K562 (cell line): Measurements from ENCODE around the gene YARS1. TPM values are rescaled to one million over a fixed set of nuclear protein-coding genes. Genes with fewer than 3 reads are reported as not detected.
A peak's percentile ranks its signal among the peaks of the same experiment; 100 is the strongest.

Experiments
- ARID4B ChIP-seq: sonication (generic); formaldehyde crosslinking; IDR thresholded peaks from 2 replicates; pipeline ENCODE4 v1.8.0; 2022; ENCODE audit warnings: mild to moderate bottlenecking, missing genetic modification reagents
- ILF3 ChIP-seq: fragments of 450-650 bp; IDR thresholded peaks from 2 replicates; pipeline ENCODE4 v1.6.1; 2018; ENCODE audit warnings: antibody characterized with exemption, mild to moderate bottlenecking, moderate library complexity, borderline replicate concordance
- MXD1 ChIP-seq: fragments of 250-450 bp; sonication (Bioruptor Pico); IDR thresholded peaks from 2 replicates; pipeline ENCODE4 v1.8.0; 2021; ENCODE audit warnings: borderline replicate concordance, mild to moderate bottlenecking, moderate library complexity; ENCODE audit not compliant: poor library complexity, severe bottlenecking
- NBN ChIP-seq: fragments of 450-650 bp; IDR thresholded peaks from 2 replicates; pipeline ENCODE4 v1.6.1; 2016; ENCODE audit warnings: low read depth, mild to moderate bottlenecking
- NELFE ChIP-seq: IDR thresholded peaks from 2 replicates; pipeline ENCODE4 v1.6.1; 2011; ENCODE audit warnings: mild to moderate bottlenecking; ENCODE audit not compliant: insufficient read depth, insufficient read length
- RBM39 ChIP-seq: fragments of 200-400 bp; formaldehyde crosslinking; optimal IDR thresholded peaks from 2 replicates; pipeline ENCODE3; 2018; ENCODE audit warnings: low read depth, low read length
- SAFB2 ChIP-seq: fragments of 200-400 bp; formaldehyde crosslinking; IDR thresholded peaks from 2 replicates; pipeline ENCODE4 v1.6.1; 2018; ENCODE audit warnings: borderline replicate concordance, low read length, low read depth, moderate library complexity; ENCODE audit not compliant: severe bottlenecking
- SIRT6 ChIP-seq: IDR thresholded peaks from one replicate; pipeline ENCODE4 v1.6.1; 2012; ENCODE audit warnings: low read depth, mild to moderate bottlenecking, control low read depth, inconsistent platforms, low read length, moderate library complexity
- U2AF2 ChIP-seq: fragments of 200-400 bp; formaldehyde crosslinking; optimal IDR thresholded peaks from 2 replicates; pipeline ENCODE3; 2017; ENCODE audit warnings: low read depth, mild to moderate bottlenecking, low read length
- ZNF253 ChIP-seq: fragments of 250-450 bp; sonication (Bioruptor Pico); conservative IDR thresholded peaks from 2 replicates; pipeline ENCODE4 v1.6.1; 2021; ENCODE audit warnings: mild to moderate bottlenecking
- ZNF280A ChIP-seq: fragments of 450-650 bp; IDR thresholded peaks from 2 replicates; pipeline ENCODE4 v1.6.1; 2018; ENCODE audit warnings: mild to moderate bottlenecking, low read depth; ENCODE audit not compliant: partially characterized antibody
- ZNF282 ChIP-seq: sonication (generic); formaldehyde crosslinking; IDR thresholded peaks from 2 replicates; pipeline ENCODE4 v1.8.1; 2023; ENCODE audit warnings: missing genetic modification reagents
- ZNF785 ChIP-seq: fragments of 250-450 bp; sonication (Bioruptor Pico); IDR thresholded peaks from 2 replicates; pipeline ENCODE4 v1.4.0; 2020; ENCODE audit warnings: mild to moderate bottlenecking
- polyA plus RNA-seq, 8 experiments: library from polyadenylated mRNA; depleted of rRNA in 4 of 8; stranded (reverse) in 5 of 8; unstranded in 3 of 8; fragments of >200 nt; fragmentation: Nextera tagmentation in 2 of 8; fragmentation: Illumina TruSeq in 1 of 8; extraction: Ambion mirVana in 2 of 8; extraction: Trizol in 1 of 8; gene quantifications; 2 replicates each; pipeline versions ENCODE4 v1.2.1 to v1.2.3, GENCODE V29; 2011 to 2014; ENCODE audit warnings: inconsistent platforms in 1 of 8, missing spikeins in 1 of 8
- total RNA-seq, 7 experiments: library from RNA; depleted of rRNA in 6 of 7; stranded (reverse); fragments of >200 nt in 6 of 7; fragmentation: Illumina TruSeq in 2 of 7; extraction: Trizol in 2 of 7; gene quantifications; 2 replicates each; pipeline versions ENCODE4 v1.2.1 to v1.2.3, GENCODE V29; 2011 to 2021; ENCODE audit warnings: low replicate concordance in 1 of 7

YARS1 gene
- total and polyA plus RNA-seq, 9 of the 15 experiments (the other 6 are each of a cell fraction or from before 2014, with no cell fraction given) = 66.2 to 336 (median 201) TPM

- TF ChIP-seq NBN = 0 out of 2 replicates have a peak, but pooled peaks have one; percentile 50
- no peak for TF ChIP-seq ZNF785 (CRISPR knock-in tag)
- TF ChIP-seq ZNF280A = no peak
- no peak for TF ChIP-seq ZNF282 (CRISPR knock-in tag)
- TF ChIP-seq ARID4B = no peak
- TF ChIP-seq SAFB2 = no peak
- TF ChIP-seq RBM39 = no peak
- TF ChIP-seq MXD1 (CRISPR knock-in tag) = no peak
- TF ChIP-seq ILF3 = no peak
- no peak for TF ChIP-seq U2AF2
- TF ChIP-seq ZNF253 (CRISPR knock-in tag) = no peak
- no peak for TF ChIP-seq SIRT6
- TF ChIP-seq NELFE = no peak
Measured at GRCh38 chr1:32773018-32773763, 44.0 kb downstream of the YARS1 start (continued).
